GM12892 (cell line): ENCODE measurements around the gene ETHE1.

ENCODE experiments used
- POLR2AphosphoS5 ChIP-seq: IDR thresholded peaks from 2 replicates; pipeline ENCODE4 v1.6.1; 2011; ENCODE audit warnings: low read depth, low read length, control low read depth
- TAF1 ChIP-seq: IDR thresholded peaks from 2 replicates; pipeline ENCODE4 v1.6.1; 2011; ENCODE audit warnings: low read depth, mild to moderate bottlenecking, control low read depth, low read length, borderline replicate concordance

- no peak for TF ChIP-seq TAF1
- TF ChIP-seq POLR2AphosphoS5, result no peak
Observed at GRCh38 chr19:43502419-43502976, 24.5 kb downstream of the ETHE1 start.
